SH-SY5Y (cell line): Measurements from ENCODE around the gene NAT9.

Experiments used
- GATA2 ChIP-seq: IDR thresholded peaks from 2 replicates; pipeline ENCODE4 v1.6.1; 2011; ENCODE audit warnings: mild to moderate bottlenecking, low read depth, low read length
- GATA3 ChIP-seq: IDR thresholded peaks from 2 replicates; pipeline ENCODE4 v1.6.1; 2011; ENCODE audit warnings: low read depth, mild to moderate bottlenecking, low read length, moderate library complexity

- no peak for TF ChIP-seq GATA3
- TF ChIP-seq GATA2, result no peak
Observed at GRCh38 chr17:74725111-74725510, 51.0 kb downstream of the NAT9 start.
